Transverse colon (tissue), 4 donors: ENCODE measurements around the gene CCDC90B. TPM values are rescaled to one million over a fixed set of nuclear protein-coding genes. Genes with fewer than 3 reads are reported as not detected.

ENCODE experiments used
- DNase-seq: peaks from one replicate; pipeline ENCODE4 v3.0.0-alpha.2; 2019
- H3K27ac ChIP-seq, 4 donors: fragments of 200-600 bp; sonication (generic); 2 replicates each; pipeline ENCODE4 v1.5.1; 2016 to 2018; ENCODE audit warnings: inconsistent platforms in 4 of 4
- H3K27me3 ChIP-seq: fragments of 200-600 bp; sonication (generic); 2 replicates; pipeline ENCODE4 v1.5.1; 2017; ENCODE audit warnings: inconsistent platforms
- H3K36me3 ChIP-seq, 4 donors: fragments of 200-600 bp; sonication (generic); 2 replicates each; pipeline ENCODE4 v1.5.1; 2017 to 2019; ENCODE audit warnings: inconsistent platforms in 4 of 4
- H3K4me1 ChIP-seq, 4 donors: fragments of 200-600 bp; sonication (generic); 2 replicates each; pipeline ENCODE4 v1.5.1; 2017 to 2020; ENCODE audit warnings: inconsistent platforms in 4 of 4
- H3K4me3 ChIP-seq, 4 donors: fragments of 200-600 bp; sonication (generic); 1 replicate in 1 of 4; 2 replicates in 3 of 4; pipeline versions ENCODE4 v1.5.1 to v1.6.1; 2017 to 2019; ENCODE audit warnings: inconsistent platforms in 4 of 4
- H3K9me3 ChIP-seq, 2 donors: fragments of 200-600 bp; sonication (generic); 2 replicates each; pipeline ENCODE4 v1.5.1; 2017 to 2019; ENCODE audit warnings: inconsistent platforms in 2 of 2
- EP300 ChIP-seq: sonication (generic); formaldehyde crosslinking; IDR thresholded peaks from one replicate; pipeline ENCODE4 v1.6.1; 2017; ENCODE audit warnings: antibody characterized with exemption, low read depth
- POLR2A ChIP-seq: fragments of 450-650 bp; IDR thresholded peaks from one replicate; pipeline ENCODE4 v1.6.1; 2016; ENCODE audit warnings: antibody characterized with exemption, mild to moderate bottlenecking, moderate library complexity
- POLR2AphosphoS5 ChIP-seq, 3 donors: sonication (generic); formaldehyde crosslinking; IDR thresholded peaks; one replicate each; pipeline ENCODE4 v1.6.1; 2016; ENCODE audit warnings: antibody characterized with exemption in 3 of 3
- WGBS, 2 donors: methylation state at CpG; one replicate each; pipeline ENCODE4 v1.1.5; 2018; ENCODE audit warnings: low coverage in 1 of 2; 5-methylcytosine and 5-hydroxymethylcytosine counted together
- in situ Hi-C, 4 donors: fragments of 200-750 bp; cut with MboI; loops; one replicate each; pipeline versions ENCODE4 v1.15.0 to v1.15.1; 2017; ENCODE audit warnings: low sequenced_read_pairs in 3 of 4, low pct_ligation_motif_present in 1 of 4, low pct_unique_long_range_greater_than_20kb in 1 of 4
- intact Hi-C: fragments of 100-400 bp; cut with DNase I; formaldehyde crosslinking; loops from one replicate; pipeline ENCODE4 v1.15.1; 2023; ENCODE audit warnings: low total_unique reads
- total RNA-seq, 4 donors: library from RNA; depleted of rRNA; stranded (reverse); fragments of >200 nt; gene quantifications; one replicate each; pipeline ENCODE4 v1.1.0, GENCODE V29; 2016
- TF ChIP-seq, protein P1 (sequence below), 5 experiments: fragments of 200-600 bp in 3 of 5; fragments of 450-650 bp in 2 of 5; sonication (generic) in 3 of 5; IDR thresholded peaks; 1 replicate in 2 of 5; 2 replicates in 3 of 5; pipeline ENCODE4 v1.5.1; 2016 to 2017; ENCODE audit warnings: antibody characterized with exemption in 5 of 5, inconsistent platforms in 3 of 5, mild to moderate bottlenecking in 2 of 5, moderate library complexity in 1 of 5

CCDC90B gene, protein sequence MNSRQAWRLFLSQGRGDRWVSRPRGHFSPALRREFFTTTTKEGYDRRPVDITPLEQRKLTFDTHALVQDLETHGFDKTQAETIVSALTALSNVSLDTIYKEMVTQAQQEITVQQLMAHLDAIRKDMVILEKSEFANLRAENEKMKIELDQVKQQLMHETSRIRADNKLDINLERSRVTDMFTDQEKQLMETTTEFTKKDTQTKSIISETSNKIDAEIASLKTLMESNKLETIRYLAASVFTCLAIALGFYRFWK
- 10 to 100 TPM in 3 of 4 donors, 1 to 10 TPM in 1; 3.4 to 40.6 (median 21.6) TPM for total RNA-seq

DNA sequence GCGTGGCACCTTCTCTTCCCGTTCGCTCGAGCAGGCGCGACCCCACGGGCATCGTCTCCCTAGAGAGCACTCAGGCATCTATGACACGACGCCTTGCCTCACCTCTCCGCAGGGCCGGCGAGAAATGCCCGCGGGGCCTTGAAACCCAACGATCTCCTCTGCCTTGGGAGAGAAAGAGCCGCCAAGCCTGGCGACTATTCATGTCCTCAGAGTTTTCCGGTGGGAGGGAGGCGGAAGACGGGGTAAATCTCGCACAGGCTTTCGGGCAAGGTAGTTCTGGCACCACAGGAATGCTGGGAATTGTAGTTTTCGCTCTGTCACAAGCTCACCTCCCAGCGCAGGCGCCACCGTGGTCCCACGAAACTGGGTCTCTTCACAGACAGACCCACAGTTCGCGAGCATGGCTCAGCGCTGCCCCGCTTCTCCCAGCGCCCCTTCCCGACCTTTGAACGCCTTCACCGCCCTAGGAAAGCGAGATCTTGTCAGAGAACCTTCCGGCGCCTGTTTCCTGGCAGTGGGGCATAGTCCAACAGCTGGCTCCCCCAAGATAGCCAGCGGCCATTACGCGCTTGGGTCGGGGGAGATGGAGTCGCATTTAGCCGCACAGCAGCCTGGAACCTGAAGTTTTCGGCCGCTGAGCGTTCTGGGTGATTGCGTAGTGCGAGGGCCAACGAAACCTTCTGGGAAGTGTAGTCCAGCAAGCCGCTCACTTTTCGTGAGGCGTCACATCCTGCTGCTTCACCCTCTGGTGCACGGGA lies at the start of gene CCDC90B:
Gene CCDC90B, minus strand, starts transcription at position 597 of the 758 bp plus-strand sequence. Its CDS starts 395 bp downstream, at position 202.
- WGBS, 2 donors, result 0% methylated on average over 50 of the region's 55 CpGs; no CpG with 5 or more reads in 1 of the 2 donors
- in situ Hi-C loops (loop anchor here in 2 of 4 donors (10.0 to 25.0 kb wide), 2 partner anchors 381 to 526 kb away; partner anchors contain the start of genes DDIAS (in 1 of the 2) and PRCP (in 1 of the 2)), intact Hi-C loops (no loop called here)
- Histone ChIP-seq H3K27ac (peak within 1 kb of the TSS; percentile 93 to 99 (median 98)), H3K9me3 (no peaks in the 10 kb centered on the region), H3K27me3 (no peaks in the 10 kb centered on the region), H3K4me1 (peaks cover 10 to 37% (median 20%) of the 10 kb centered on the region in 4 donors), H3K36me3 (no peaks in the 10 kb centered on the region), H3K4me3 (peak within 1 kb of the TSS; percentile 67 to 85 (median 72))
- DNase-seq, result peak; percentile 96
- TF ChIP-seq POLR2AphosphoS5 (IDR thresholded peaks at IDR 0.05) (peak; percentile 88 to 93 (median 88)), POLR2A (peak; percentile 95), EP300 (no peak)

DNA sequence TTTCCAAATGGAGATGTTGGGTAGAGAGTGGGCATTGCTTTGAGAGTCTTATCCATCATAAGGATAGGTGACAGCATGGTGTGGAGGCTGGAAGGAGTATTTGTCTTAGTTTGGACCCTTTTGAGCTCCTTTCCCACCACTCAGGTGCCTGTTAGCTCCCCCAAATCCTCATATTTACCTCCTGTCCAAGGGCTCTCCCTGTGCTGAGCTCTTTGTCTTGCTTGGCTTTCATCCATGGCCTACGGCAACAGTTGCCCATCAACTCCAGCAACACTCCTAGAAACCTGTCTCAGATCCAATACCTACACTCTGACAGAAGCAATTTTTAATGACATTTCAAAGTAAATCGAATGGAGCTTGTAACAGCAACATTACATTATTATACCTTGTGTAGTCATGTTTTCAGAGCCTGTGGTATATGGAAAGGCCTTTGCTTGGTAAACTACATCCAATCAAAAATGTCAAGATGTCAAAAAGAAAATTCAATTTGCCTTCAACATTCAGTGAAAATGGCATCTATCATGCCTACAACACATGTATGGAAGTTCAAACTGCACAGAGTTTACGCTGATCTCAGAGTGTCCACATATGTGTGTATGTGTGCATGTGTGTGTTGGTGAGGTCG lies 49.4 kb upstream of the CCDC90B start:
- no peak overlapping the region for H3K27ac ChIP-seq
- no peak overlapping the region for H3K4me3 ChIP-seq
- intact Hi-C loops (no loop called here), in situ Hi-C loops (no loop called here)
- 76 to 100% methylated on average over 1 to 4 of the region's 4 CpGs for WGBS, 2 donors
- no peaks in the 10 kb centered on the region for H3K4me1 ChIP-seq
- no peaks in the 10 kb centered on the region for H3K36me3 ChIP-seq
- no peak for TF ChIP-seq EP300
- no peak for TF ChIP-seq POLR2A
- no peak for DNase-seq
- no peaks in the 10 kb centered on the region for H3K27me3 ChIP-seq
- no peaks in the 10 kb centered on the region for H3K9me3 ChIP-seq

DNA sequence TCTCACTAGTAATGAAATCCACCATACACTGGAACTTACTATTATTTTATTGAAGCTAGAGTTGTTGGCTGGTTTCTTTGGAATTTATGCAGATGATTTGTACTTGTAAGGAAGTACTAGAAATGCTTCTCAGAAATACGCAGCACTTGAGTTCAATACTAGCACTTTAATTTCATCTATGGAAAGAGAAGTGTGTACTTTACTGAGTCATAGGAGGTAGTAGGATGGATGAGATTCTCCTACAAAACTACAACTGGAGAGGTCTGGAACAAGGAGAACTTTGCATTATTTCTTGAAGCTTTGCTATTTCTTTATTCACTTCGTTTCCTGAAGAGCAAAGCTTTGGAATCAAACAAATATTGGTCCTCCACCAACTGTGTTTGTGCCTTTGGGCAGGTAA lies 44.1 kb upstream of the CCDC90B start:
- no peaks in the 10 kb centered on the region for H3K9me3 ChIP-seq
- DNase-seq, result no peak
- no peak overlapping the region for H3K27ac ChIP-seq
- in situ Hi-C loops (no loop called here), intact Hi-C loops (no loop called here)
- H3K36me3 ChIP-seq, result no peaks in the 10 kb centered on the region
- no peak overlapping the region for H3K4me3 ChIP-seq
- TF ChIP-seq POLR2AphosphoS5 (IDR thresholded peaks at IDR 0.05), result no peak
- TF ChIP-seq, protein P1, sequence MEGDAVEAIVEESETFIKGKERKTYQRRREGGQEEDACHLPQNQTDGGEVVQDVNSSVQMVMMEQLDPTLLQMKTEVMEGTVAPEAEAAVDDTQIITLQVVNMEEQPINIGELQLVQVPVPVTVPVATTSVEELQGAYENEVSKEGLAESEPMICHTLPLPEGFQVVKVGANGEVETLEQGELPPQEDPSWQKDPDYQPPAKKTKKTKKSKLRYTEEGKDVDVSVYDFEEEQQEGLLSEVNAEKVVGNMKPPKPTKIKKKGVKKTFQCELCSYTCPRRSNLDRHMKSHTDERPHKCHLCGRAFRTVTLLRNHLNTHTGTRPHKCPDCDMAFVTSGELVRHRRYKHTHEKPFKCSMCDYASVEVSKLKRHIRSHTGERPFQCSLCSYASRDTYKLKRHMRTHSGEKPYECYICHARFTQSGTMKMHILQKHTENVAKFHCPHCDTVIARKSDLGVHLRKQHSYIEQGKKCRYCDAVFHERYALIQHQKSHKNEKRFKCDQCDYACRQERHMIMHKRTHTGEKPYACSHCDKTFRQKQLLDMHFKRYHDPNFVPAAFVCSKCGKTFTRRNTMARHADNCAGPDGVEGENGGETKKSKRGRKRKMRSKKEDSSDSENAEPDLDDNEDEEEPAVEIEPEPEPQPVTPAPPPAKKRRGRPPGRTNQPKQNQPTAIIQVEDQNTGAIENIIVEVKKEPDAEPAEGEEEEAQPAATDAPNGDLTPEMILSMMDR (IDR thresholded peaks at IDR 0.05), result no peak
- no peak for TF ChIP-seq EP300
- TF ChIP-seq POLR2A, result no peak
- H3K27me3 ChIP-seq, result no peaks in the 10 kb centered on the region
- 62 to 68% methylated on average over 2 of the region's 2 CpGs for WGBS, 2 donors
- no peaks in the 10 kb centered on the region for H3K4me1 ChIP-seq

DNA sequence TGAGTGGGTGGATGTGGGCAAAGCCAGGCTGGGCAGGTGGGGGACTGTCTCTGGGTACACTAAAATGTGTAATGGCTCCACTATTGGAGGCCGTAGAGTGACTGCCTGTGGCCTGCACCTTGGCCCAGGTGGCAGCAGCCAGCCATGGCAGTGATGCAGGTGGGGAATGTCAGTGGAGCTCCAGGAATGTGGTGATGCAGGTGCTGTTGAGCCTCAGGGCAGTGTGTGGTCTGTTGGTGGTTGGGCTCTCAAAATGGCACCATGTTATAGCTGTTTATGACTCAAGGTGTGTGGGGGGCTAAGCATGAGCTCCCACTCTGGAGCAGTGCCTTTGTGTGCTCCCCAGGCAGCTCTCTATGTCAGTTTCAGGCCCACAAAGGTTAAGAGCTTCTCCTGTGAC lies 40.2 kb upstream of the CCDC90B start:
- Histone ChIP-seq H3K4me1 (no peaks in the 10 kb centered on the region), H3K4me3 (no peak overlapping the region), H3K27ac (no peak overlapping the region), H3K36me3 (no peaks in the 10 kb centered on the region), H3K9me3 (no peaks in the 10 kb centered on the region), H3K27me3 (no peaks in the 10 kb centered on the region)
- in situ Hi-C loops, result no loop called here
- intact Hi-C loops, result no loop called here
- no peak for DNase-seq
- TF ChIP-seq, protein P1 (IDR thresholded peaks at IDR 0.05), result no peak
- no peak for TF ChIP-seq POLR2A
- no peak for TF ChIP-seq POLR2AphosphoS5 (IDR thresholded peaks at IDR 0.05)
- no peak for TF ChIP-seq EP300
- 100% methylated on average over 1 of the region's 1 CpG; no CpG with 5 or more reads in 1 of the 2 donors for WGBS, 2 donors

DNA sequence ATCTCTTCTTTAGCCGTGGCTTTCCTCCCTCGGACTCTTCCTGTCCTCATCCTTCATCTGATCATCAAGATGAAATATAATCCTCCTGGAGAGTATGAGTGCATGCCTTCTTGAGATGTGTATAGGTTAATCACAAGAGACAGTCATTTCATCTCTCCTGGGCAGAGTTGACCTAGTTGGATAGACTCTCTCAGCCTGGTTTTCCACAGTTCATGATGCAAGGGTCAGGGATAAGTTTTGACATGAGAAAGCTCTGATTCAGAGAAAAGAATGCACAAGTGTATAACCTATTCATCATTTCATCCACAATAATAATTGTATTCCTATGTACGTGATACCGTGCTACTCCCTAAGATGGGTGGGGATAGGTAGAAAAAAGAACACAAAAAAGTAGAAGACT lies 33.2 kb upstream of the CCDC90B start:
- no peak overlapping the region for H3K27ac ChIP-seq
- intact Hi-C loops (no loop called here), in situ Hi-C loops (loop anchor here in 2 of 4 donors (25.0 kb wide), 2 partner anchors 393 to 493 kb away; no protein-coding TSS in a partner anchor)
- no peaks in the 10 kb centered on the region for H3K36me3 ChIP-seq
- no peak for TF ChIP-seq POLR2AphosphoS5 (IDR thresholded peaks at IDR 0.05)
- no peak for TF ChIP-seq POLR2A
- TF ChIP-seq EP300, result no peak
- TF ChIP-seq, protein P1 (IDR thresholded peaks at IDR 0.05), result no peak
- no peaks in the 10 kb centered on the region for H3K27me3 ChIP-seq
- H3K4me3 ChIP-seq, result no peak overlapping the region
- no peaks in the 10 kb centered on the region for H3K9me3 ChIP-seq
- 45 to 100% methylated on average over 1 to 4 of the region's 4 CpGs for WGBS, 2 donors
- no peak for DNase-seq
- H3K4me1 ChIP-seq, result no peaks in the 10 kb centered on the region
